GM19238 (cell line): ENCODE data around the gene ZNF598.
"Not testable (repeated sequence)": the region's sequence is repeated elsewhere in the genome, so short reads cannot be mapped to it uniquely, and the experiment has no call there.

Source experiments
- DNase-seq: peaks from one replicate; pipeline ENCODE4 v3.0.0; 2011; ENCODE audit warnings: low spot score; ENCODE audit not compliant: insufficient read length

The ZNF598 gene

DNA sequence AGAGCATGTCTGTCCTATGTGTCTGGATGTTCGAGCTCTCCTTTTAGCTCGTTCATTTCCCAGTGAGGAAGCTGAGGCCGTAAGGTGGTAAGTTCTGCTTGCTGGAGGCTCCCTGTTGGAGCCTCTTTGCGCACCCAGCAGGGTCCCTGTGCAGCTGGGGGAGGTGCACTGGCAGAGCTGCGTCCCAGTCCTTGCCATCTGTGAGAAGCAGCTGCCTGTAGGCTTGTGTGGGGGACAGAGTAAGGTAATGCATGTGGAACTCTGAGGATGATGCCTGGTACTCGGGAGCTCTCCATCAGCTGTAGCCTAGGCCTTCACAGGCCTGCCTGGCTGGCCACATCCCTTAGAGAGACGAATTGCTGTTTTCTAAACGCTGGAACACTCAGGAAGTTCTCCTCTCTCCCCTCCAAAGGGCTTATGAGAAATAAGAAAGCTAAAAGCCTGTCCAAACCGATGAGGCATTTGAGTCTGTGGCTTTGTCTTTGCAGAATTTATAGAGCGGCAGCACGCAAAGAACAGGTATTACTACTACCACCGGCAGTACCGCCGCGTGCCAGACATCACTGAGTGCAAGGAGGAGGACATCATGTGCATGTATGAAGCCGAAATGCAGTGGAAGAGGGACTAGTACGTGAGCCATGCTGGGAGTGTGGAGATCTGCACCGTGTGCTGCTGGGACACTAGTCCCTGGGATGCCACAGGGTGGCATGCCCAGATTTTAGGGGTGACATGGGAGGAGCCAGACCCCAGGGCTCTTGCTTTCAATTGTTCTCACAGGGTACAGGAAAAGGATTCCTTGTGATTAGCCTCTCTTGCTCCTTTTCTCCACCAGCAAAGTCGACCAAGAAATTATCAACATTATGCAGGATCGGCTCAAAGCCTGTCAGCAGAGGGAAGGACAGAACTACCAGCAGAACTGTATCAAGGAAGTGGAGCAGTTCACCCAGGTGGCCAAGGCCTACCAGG is 48.7 kb downstream of the ZNF598 start:
- DNase-seq = no peak

DNA sequence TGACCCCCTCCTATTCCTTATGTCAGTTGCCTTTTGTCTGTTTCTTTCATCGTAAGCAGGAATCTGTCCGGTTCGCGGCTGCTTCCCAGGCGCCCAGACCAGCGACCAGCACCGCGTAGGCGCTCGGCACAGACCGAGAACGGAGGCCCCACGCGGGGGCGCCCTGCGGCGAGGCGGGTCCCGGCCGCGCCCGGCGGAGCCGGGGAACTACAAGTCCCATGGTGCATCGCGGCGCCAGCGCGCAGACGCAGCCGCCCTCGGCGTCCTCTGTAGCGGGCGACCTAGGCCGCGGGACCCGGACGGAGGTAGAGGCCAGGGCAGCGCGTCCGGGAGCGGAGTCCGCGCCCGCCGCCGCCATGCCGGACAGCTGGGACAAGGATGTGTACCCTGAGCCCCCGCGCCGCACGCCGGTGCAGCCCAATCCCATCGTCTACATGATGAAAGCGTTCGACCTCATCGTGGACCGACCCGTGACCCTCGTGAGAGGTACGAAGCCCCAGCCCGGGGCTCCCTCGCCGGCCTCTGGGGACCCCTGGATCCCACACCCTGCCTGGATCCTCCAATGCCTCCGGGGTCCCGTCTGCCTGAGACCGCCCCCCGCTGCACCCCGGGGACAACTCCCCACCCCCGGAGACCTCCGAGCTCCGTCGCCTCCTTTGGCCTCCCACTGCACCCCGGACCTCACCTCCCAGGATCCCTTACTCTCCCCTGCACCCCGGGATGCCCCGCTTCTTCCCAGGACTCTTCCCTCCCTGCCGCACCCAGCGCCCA is 50.2 kb downstream of the ZNF598 start, which contains the start of gene NDUFB10:
TSS of gene NDUFB10 (plus strand) at position 270 of the 771 bp plus-strand sequence. CDS start at position 357, 87 bp downstream.
- peak; percentile 89 for DNase-seq

DNA sequence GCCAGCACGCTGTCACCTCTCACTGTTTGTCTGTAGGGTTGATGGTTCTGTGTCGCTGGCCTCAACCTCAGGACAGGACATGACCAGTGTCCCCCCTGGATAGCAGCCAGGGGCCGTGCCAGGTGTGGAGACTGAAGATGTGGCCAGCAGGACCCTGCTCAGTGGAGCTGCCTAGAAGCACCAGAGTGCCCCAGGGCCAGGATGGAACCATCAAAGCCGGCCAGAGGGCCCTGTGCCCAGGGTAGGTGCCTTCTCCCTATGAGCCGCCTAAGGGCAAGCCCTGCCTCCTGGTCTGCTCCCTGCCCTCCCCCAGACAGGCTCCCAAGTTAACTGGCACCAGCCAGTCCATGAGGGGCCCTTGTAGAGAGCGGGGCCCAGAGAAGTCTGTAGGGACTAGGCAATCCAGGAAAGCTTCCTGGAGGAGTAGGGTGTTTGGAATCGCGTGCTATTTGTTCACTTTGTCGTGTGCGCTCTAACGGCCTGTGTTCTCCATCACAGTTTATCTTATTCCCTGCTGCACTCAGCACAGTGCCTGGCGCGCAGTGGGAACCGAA is 50.8 kb downstream of the ZNF598 start:
- no peak for DNase-seq

DNA sequence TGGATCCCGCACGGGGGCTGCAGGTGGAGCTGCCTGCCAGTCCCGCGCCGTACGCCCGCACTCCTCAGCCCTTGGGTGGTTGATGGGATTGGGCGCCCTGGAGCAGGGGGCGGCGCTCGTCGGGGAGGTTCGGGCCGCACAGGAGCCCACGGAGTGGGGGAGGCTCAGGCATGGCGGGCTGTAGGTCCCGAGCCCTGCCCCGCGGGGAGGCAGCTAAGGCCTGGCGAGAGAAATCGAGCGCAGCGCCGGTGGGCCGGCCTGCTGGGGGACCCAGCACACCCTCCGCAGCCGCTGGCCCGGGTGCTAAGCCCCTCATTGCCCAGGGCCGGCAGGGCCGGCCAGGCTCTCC is 51.5 kb downstream of the ZNF598 start:
- DNase-seq = not testable (repeated sequence)

DNA sequence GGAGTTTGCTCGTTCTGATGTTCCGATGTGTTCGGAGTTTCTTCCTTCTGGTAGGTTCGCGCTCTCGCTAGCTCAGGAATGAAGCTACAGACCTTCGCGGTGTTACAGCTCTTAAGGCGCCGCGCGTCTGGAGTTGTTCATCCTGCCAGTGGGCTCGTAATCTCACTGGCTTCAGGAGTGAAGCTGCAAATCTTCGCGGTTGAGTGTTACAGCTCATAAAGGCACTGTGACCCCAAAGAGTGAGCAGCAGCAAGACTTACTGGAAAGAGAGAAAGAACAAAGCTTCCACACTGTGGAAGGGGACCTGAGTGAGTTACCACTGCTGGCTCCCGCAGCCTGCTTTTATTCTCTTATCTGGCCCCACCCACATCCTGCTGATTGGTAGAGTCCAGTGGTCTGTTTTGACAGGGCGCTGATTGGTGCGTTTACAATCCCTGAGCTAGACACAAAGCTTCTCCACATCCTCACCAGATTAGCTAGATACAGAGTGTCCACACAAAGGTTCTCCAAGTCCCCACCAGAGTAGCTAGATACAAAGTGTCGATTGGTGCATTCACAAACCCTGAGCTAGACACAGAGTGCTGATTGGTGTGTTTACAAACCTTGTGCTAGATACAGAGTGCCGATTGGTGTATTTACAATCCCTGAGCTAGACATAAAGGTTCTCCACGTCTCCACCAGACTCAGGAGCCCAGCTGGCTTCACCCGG is 52.0 kb downstream of the ZNF598 start:
- not testable (repeated sequence) for DNase-seq

DNA sequence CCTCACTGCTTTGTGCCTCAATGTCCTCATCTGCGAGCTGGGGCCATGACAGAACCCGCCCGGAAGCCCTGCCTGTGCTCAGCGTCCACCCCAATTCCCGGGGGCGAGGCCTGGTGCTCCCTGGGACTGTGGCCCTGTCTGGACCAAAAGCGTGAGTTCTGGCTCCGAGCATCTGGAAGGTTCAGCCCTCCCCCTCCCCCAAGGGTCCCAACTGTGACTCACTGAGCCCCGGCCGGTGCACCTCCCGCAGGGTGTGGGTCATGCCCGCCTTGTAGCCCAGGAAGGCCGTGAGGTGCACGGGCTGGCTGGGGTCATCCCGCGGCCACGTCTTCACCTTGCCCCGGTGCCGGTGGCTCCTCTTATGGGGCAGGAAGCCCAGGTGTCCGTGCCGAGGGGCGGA is 55.9 kb downstream of the ZNF598 start:
- no peak for DNase-seq

DNA sequence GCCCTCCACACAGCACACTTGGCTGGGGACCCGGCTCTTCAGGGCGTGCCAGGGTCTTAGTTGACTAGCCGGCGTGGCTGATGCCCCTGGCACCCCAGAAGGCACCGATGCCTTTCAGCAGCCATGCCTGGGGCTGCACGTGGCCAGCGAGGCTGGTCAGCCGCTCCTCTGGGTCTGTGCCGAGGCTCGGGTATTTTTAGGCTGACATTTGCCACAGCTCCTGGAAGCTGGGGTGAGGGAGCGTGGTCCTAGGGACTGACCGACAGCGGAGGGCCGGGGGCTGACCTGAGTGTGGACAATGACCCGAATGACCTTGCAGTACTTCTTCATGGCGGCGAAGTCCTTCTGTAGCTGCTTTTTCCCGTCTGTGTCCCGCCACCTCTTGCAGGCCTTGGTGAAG is 59.1 kb downstream of the ZNF598 start:
- no peak for DNase-seq

DNA sequence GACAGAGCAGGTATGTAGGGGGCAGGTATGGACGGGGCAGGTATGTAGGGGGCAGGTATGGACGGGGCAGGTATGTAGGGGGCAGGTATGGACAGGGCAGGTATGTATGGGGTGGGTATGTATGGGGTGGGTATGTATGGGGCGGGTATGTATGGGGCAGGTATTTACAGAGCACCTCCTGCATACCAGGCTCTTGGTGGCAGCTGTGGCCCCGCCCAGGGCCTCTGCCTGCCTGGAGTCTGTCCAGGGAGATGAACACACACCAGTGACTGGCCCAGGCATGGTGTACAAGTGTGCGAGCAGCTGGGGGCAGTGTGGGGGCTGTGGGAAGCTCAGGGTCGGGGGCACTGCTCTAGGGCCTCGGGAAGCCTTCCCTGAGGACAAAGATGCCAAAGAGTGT is 59.6 kb downstream of the ZNF598 start:
- no peak for DNase-seq

DNA sequence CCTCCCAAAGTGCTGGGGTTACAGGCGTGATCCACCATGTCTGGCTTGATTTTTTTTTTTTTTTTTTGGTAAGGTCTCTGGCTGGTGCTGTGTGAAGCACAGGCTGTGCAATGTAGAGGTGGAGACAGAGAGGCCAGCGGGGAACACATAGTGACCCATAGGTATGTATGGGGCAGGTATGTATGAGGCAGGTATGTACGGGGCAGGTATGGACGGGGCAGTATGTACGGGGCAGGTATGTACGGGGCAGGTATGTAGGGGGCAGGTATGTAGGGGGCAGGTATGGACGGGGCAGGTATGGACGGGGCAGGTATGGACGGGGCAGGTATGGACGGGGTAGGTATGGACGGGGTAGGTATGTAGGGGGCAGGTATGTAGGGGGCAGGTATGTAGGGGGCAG is 60.1 kb downstream of the ZNF598 start:
- no peak for DNase-seq
